HepG2 (cell line): ENCODE measurements around the gene DEFB112. TPM values are rescaled to one million over a fixed set of nuclear protein-coding genes. Genes with fewer than 3 reads are reported as not detected.

Experiments used
- ARID2 ChIP-seq: sonication (generic); formaldehyde crosslinking; IDR thresholded peaks from 2 replicates; pipeline ENCODE4 v1.8.1; 2022; ENCODE audit warnings: mild to moderate bottlenecking, missing genetic modification reagents, borderline replicate concordance
- CBX1 ChIP-seq: IDR thresholded peaks from one replicate; pipeline ENCODE4 v1.6.1; 2016; ENCODE audit warnings: antibody characterized with exemption, low read depth
- EP300 ChIP-seq, 3 experiments: sonication (generic) in 1 of 3; formaldehyde crosslinking in 1 of 3; IDR thresholded peaks; 2 replicates each; pipeline versions ENCODE4 v1.5.1 to v1.6.1; 2011 to 2020; ENCODE audit warnings: low read depth in 2 of 3, low read length in 2 of 3, borderline replicate concordance in 1 of 3, improper control_type of control experiment in 1 of 3, mild to moderate bottlenecking in 1 of 3, missing genetic modification reagents in 1 of 3, moderate library complexity in 1 of 3
- ETV6 ChIP-seq: sonication (generic); formaldehyde crosslinking; conservative IDR thresholded peaks from 2 replicates; pipeline ENCODE4 v1.4.0; 2020; ENCODE audit warnings: missing genetic modification reagents
- GATA4 ChIP-seq: sonication (generic); IDR thresholded peaks from 2 replicates; pipeline ENCODE4 v1.6.1; 2016; ENCODE audit warnings: antibody characterized with exemption, low read depth, borderline replicate concordance
- HNRNPH1 ChIP-seq: fragments of 200-400 bp; formaldehyde crosslinking; optimal IDR thresholded peaks from 2 replicates; pipeline ENCODE3; 2017; ENCODE audit warnings: mild to moderate bottlenecking, low read depth, low read length
- JUND ChIP-seq: sonication (generic); formaldehyde crosslinking; IDR thresholded peaks from 2 replicates; pipeline ENCODE4 v1.8.0; 2022; ENCODE audit warnings: mild to moderate bottlenecking, missing genetic modification reagents
- MAFG ChIP-seq: sonication (generic); formaldehyde crosslinking; IDR thresholded peaks from 2 replicates; pipeline ENCODE4 v1.5.1; 2020; ENCODE audit warnings: mild to moderate bottlenecking, missing genetic modification reagents
- MLLT10 ChIP-seq: sonication (generic); formaldehyde crosslinking; IDR thresholded peaks from 2 replicates; pipeline ENCODE4 v1.4.0; 2020; ENCODE audit warnings: missing genetic modification reagents
- MXD4 ChIP-seq: IDR thresholded peaks from 2 replicates; pipeline ENCODE4 v1.6.1; 2016; ENCODE audit warnings: mild to moderate bottlenecking, missing biosample characterization, missing genetic modification reagents
- MYPOP ChIP-seq: sonication (generic); formaldehyde crosslinking; IDR thresholded peaks from 2 replicates; pipeline ENCODE4 v1.8.1; 2023; ENCODE audit warnings: mild to moderate bottlenecking, moderate library complexity, missing genetic modification reagents
- NFATC3 ChIP-seq: sonication (generic); formaldehyde crosslinking; IDR thresholded peaks from 2 replicates; pipeline ENCODE4 v1.5.1; 2020; ENCODE audit warnings: mild to moderate bottlenecking, missing genetic modification reagents
- REPIN1 ChIP-seq: sonication (generic); formaldehyde crosslinking; IDR thresholded peaks from 2 replicates; pipeline ENCODE4 v1.8.0; 2022; ENCODE audit warnings: missing genetic modification reagents, low read depth, mild to moderate bottlenecking, borderline replicate concordance
- REXO4 ChIP-seq: sonication (generic); formaldehyde crosslinking; IDR thresholded peaks from 2 replicates; pipeline ENCODE4 v1.8.0; 2022; ENCODE audit warnings: missing genetic modification reagents, mild to moderate bottlenecking, borderline replicate concordance
- RXRA ChIP-seq: sonication (generic); formaldehyde crosslinking; IDR thresholded peaks from 2 replicates; pipeline ENCODE4 v1.5.1; 2020; ENCODE audit warnings: missing genetic modification reagents
- SALL2 ChIP-seq: sonication (generic); formaldehyde crosslinking; IDR thresholded peaks from 2 replicates; pipeline ENCODE4 v1.8.1; 2023; ENCODE audit warnings: mild to moderate bottlenecking, missing genetic modification reagents, inconsistent platforms
- SIN3A ChIP-seq: IDR thresholded peaks from 2 replicates; pipeline ENCODE4 v1.6.1; 2011; ENCODE audit warnings: low read depth, mild to moderate bottlenecking, control low read depth, low read length, borderline replicate concordance
- SMYD3 ChIP-seq: sonication (generic); formaldehyde crosslinking; IDR thresholded peaks from 2 replicates; pipeline ENCODE4 v1.8.1; 2023; ENCODE audit warnings: mild to moderate bottlenecking, missing genetic modification reagents
- SRSF4 ChIP-seq: fragments of 200-400 bp; formaldehyde crosslinking; IDR thresholded peaks from one replicate; pipeline ENCODE4 v1.6.1; 2018; ENCODE audit warnings: mild to moderate bottlenecking, low read depth, low read length, moderate library complexity; ENCODE audit not compliant: poor library complexity, severe bottlenecking
- TAF15 ChIP-seq: fragments of 200-400 bp; formaldehyde crosslinking; IDR thresholded peaks from one replicate; pipeline ENCODE4 v1.6.1; 2018; ENCODE audit warnings: mild to moderate bottlenecking, low read depth, low read length; ENCODE audit not compliant: poor library complexity, severe bottlenecking
- TOE1 ChIP-seq: sonication (generic); formaldehyde crosslinking; IDR thresholded peaks from 2 replicates; pipeline ENCODE4 v1.4.0; 2020; ENCODE audit warnings: mild to moderate bottlenecking, missing genetic modification reagents
- ZBTB26 ChIP-seq: IDR thresholded peaks from 2 replicates; pipeline ENCODE4 v1.6.1; 2016; ENCODE audit warnings: missing compliant biosample characterization, missing genetic modification reagents, borderline replicate concordance
- ZFX ChIP-seq: sonication (generic); formaldehyde crosslinking; IDR thresholded peaks from 2 replicates; pipeline ENCODE4 v1.4.0; 2020; ENCODE audit warnings: mild to moderate bottlenecking, low read depth, missing genetic modification reagents, moderate library complexity
- ZFYVE20 ChIP-seq: sonication (generic); formaldehyde crosslinking; IDR thresholded peaks from 2 replicates; pipeline ENCODE4 v1.8.0; 2023; ENCODE audit warnings: low read depth, mild to moderate bottlenecking, moderate library complexity, missing genetic modification reagents, borderline replicate concordance
- ZNF225 ChIP-seq: sonication (generic); formaldehyde crosslinking; IDR thresholded peaks from 2 replicates; pipeline ENCODE4 v1.4.0; 2020; ENCODE audit warnings: mild to moderate bottlenecking, missing genetic modification reagents
- ZNF644 ChIP-seq: IDR thresholded peaks from 2 replicates; pipeline ENCODE4 v1.6.1; 2016; ENCODE audit warnings: low read depth
- ZNF773 ChIP-seq: sonication (generic); formaldehyde crosslinking; IDR thresholded peaks from 2 replicates; pipeline ENCODE4 v1.4.0; 2020; ENCODE audit warnings: missing genetic modification reagents, borderline replicate concordance
- ZNF781 ChIP-seq: sonication (generic); formaldehyde crosslinking; IDR thresholded peaks from 2 replicates; pipeline ENCODE4 v1.5.1; 2020; ENCODE audit warnings: borderline replicate concordance, mild to moderate bottlenecking, missing genetic modification reagents; ENCODE audit errors: not compliant biosample characterization
- ZNF790 ChIP-seq: sonication (generic); formaldehyde crosslinking; IDR thresholded peaks from 2 replicates; pipeline ENCODE4 v1.8.0; 2022; ENCODE audit warnings: missing genetic modification reagents, mild to moderate bottlenecking, borderline replicate concordance
- ZNF839 ChIP-seq: sonication (generic); formaldehyde crosslinking; IDR thresholded peaks from 2 replicates; pipeline ENCODE4 v1.4.0; 2020; ENCODE audit warnings: missing genetic modification reagents, mild to moderate bottlenecking, borderline replicate concordance
- ZSCAN29 ChIP-seq: sonication (generic); formaldehyde crosslinking; conservative IDR thresholded peaks from 2 replicates; pipeline ENCODE4 v1.4.0; 2020; ENCODE audit warnings: mild to moderate bottlenecking, missing genetic modification reagents
- ZSCAN30 ChIP-seq: sonication (generic); formaldehyde crosslinking; IDR thresholded peaks from 2 replicates; pipeline ENCODE4 v1.5.0; 2020; ENCODE audit warnings: mild to moderate bottlenecking, missing genetic modification reagents
- polyA plus RNA-seq, 8 experiments: library from polyadenylated mRNA; depleted of rRNA in 3 of 8; stranded (reverse) in 7 of 8; unstranded in 1 of 8; fragments of >200 nt; fragmentation: Illumina TruSeq in 4 of 8; extraction: Trizol in 4 of 8; gene quantifications; 2 replicates each; pipeline versions ENCODE4 v1.2.1 to v1.2.3, GENCODE V29; 2011 to 2016; ENCODE audit warnings: low read depth in 4 of 8, missing spikeins in 1 of 8, mixed read lengths in 1 of 8; ENCODE audit not compliant: insufficient read depth in 1 of 8
- total RNA-seq, 5 experiments: library from RNA; depleted of rRNA; stranded (reverse); fragments of >200 nt; fragmentation: Illumina TruSeq; extraction: Trizol; gene quantifications; 2 replicates each; pipeline ENCODE4 v1.2.3, GENCODE V29; 2016; ENCODE audit warnings: low read depth in 1 of 5

The DEFB112 gene
- total and polyA plus RNA-seq, 2 of the 13 experiments (the other 11 are each of a cell fraction or from before 2014, with no cell fraction given), result not detected

DNA sequence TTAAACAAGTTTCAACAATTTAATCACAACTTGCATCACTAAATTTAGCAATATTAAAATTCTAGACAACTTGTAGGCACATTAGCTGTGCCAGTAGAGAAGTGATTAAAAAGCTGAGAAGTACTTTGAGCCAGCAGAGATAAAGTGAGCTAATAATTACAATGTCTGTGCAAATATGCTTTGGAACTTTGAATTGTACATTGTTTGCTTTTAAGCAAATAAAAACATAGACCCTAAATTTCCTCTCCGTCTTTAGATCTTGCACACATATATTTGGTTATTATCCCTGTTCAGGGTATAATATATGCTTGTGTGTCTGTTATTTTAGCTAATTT, 44.2 kb upstream of the DEFB112 start (continued):
- TF ChIP-seq CBX1 (no peak), GATA4 (peak; percentile 79; the same call in 1 of the 2 replicates), SALL2 (CRISPR knock-in tag) (no peak), ZBTB26 (CRISPR knock-in tag) (no peak), REPIN1 (CRISPR knock-in tag) (no peak), ZFX (CRISPR knock-in tag) (no peak), ZFYVE20 (no peak), ZNF790 (no peak), TOE1 (CRISPR knock-in tag) (peak; percentile 86; the same call in 1 of the 2 replicates), JUND (no peak), ZSCAN30 (no peak), SMYD3 (CRISPR knock-in tag) (no peak), NFATC3 (CRISPR knock-in tag) (no peak), ZNF839 (CRISPR knock-in tag) (no peak), HNRNPH1 (no peak), ZNF644 (CRISPR knock-in tag) (no peak), ZSCAN29 (CRISPR knock-in tag) (no peak), REXO4 (CRISPR knock-in tag) (no peak), ETV6 (CRISPR knock-in tag) (no peak), SRSF4 (no peak), MYPOP (CRISPR knock-in tag) (no peak), SIN3A (no peak), RXRA (CRISPR knock-in tag) (no peak), TAF15 (no peak), EP300 (IDR thresholded peaks at IDR 0.05; ENCODE audit: low read depth in 2 of 2, low read length in 2 of 2) (peak in 1 of 2 experiments; percentile 89; a peak in 2 of 4 replicates), EP300 (CRISPR knock-in tag; IDR thresholded peaks at IDR 0.05; ENCODE audit: borderline replicate concordance) (no peak; the same call in 1 of the 2 replicates), MAFG (no peak), ZNF225 (CRISPR knock-in tag) (no peak), MLLT10 (CRISPR knock-in tag) (no peak), ZNF773 (CRISPR knock-in tag) (no peak), ARID2 (CRISPR knock-in tag) (no peak), MXD4 (CRISPR knock-in tag) (no peak; the same call in 1 of the 2 replicates), ZNF781 (CRISPR knock-in tag) (no peak)
